ENCODE data around the gene VPREB1.

Gene VPREB1

GRCh38 chr22:22244316-22245250 is at the start of gene VPREB1:
TSS of gene VPREB1 (plus strand) at chr22:22244786. CDS start at chr22:22244814, 28 bp downstream.
- no peak for TF ChIP-seq CTCF (conservative IDR thresholded peaks at IDR 0.05)
- no peak within 1 kb of the TSS for H3K27ac ChIP-seq

GRCh38 chr22:22194931-22195264 is 49.7 kb upstream of the VPREB1 start:
- no peak overlapping the region for H3K27ac ChIP-seq
- TF ChIP-seq CTCF (conservative IDR thresholded peaks at IDR 0.05) = no peak

GRCh38 chr22:22195265-22196017 is 49.1 kb upstream of the VPREB1 start:
- peak; percentile 93 for TF ChIP-seq CTCF (conservative IDR thresholded peaks at IDR 0.05)
- no peak overlapping the region for H3K27ac ChIP-seq

GRCh38 chr22:22196018-22196533 is 48.5 kb upstream of the VPREB1 start:
- no peak overlapping the region for H3K27ac ChIP-seq
- no peak for TF ChIP-seq CTCF (conservative IDR thresholded peaks at IDR 0.05)

- no peak overlapping the region for H3K27ac ChIP-seq
- TF ChIP-seq CTCF (conservative IDR thresholded peaks at IDR 0.05) = no peak
Observed at GRCh38 chr22:22196833-22197477, 47.6 kb upstream of the VPREB1 start.

GRCh38 chr22:22197993-22198402 is 46.6 kb upstream of the VPREB1 start:
- no peak overlapping the region for H3K27ac ChIP-seq
- TF ChIP-seq CTCF (conservative IDR thresholded peaks at IDR 0.05) = no peak

GRCh38 chr22:22198751-22199150 is 45.8 kb upstream of the VPREB1 start:
- H3K27ac ChIP-seq = no peak overlapping the region
- no peak for TF ChIP-seq CTCF (conservative IDR thresholded peaks at IDR 0.05)
